CD4-positive, alpha-beta T cell treated with Interleukin-15 for 1 hour (primary cell): ENCODE results near the gene HIVEP3.

ENCODE experiments used
- DNase-seq: peaks from one replicate; pipeline ENCODE4 v3.0.0-alpha.2; 2020

Gene HIVEP3

GRCh38 chr1:41891199-41891896 lies 27.4 kb downstream of the HIVEP3 start:
- peak; percentile 63 for DNase-seq

- no peak for DNase-seq
These were observed 27.9 kb downstream of the HIVEP3 start for GRCh38 chr1:41890825-41891198.

- no peak for DNase-seq
These were observed 29.0 kb downstream of the HIVEP3 start for GRCh38 chr1:41889506-41890414.

- no peak for DNase-seq
These were observed 30.0 kb downstream of the HIVEP3 start for GRCh38 chr1:41888756-41889155.

- no peak for DNase-seq
These were observed 31.4 kb downstream of the HIVEP3 start for GRCh38 chr1:41887365-41887764.

- no peak for DNase-seq
These were observed 34.2 kb downstream of the HIVEP3 start for GRCh38 chr1:41884256-41885230.

GRCh38 chr1:41883507-41883906 lies 35.2 kb downstream of the HIVEP3 start:
- no peak for DNase-seq

GRCh38 chr1:41882486-41882885 lies 36.2 kb downstream of the HIVEP3 start:
- no peak for DNase-seq

GRCh38 chr1:41882068-41882477 lies 36.6 kb downstream of the HIVEP3 start:
- DNase-seq = no peak

GRCh38 chr1:41880950-41881885 lies 37.5 kb downstream of the HIVEP3 start:
- DNase-seq = no peak

GRCh38 chr1:41880261-41880660 lies 38.5 kb downstream of the HIVEP3 start:
- no peak for DNase-seq

- DNase-seq = no peak
These were observed 39.1 kb downstream of the HIVEP3 start for GRCh38 chr1:41879617-41880016.

- no peak for DNase-seq
These were observed 39.8 kb downstream of the HIVEP3 start for GRCh38 chr1:41878911-41879310.

- no peak for DNase-seq
These were observed 40.2 kb downstream of the HIVEP3 start for GRCh38 chr1:41878495-41878894.

- no peak for DNase-seq
These were observed 41.9 kb downstream of the HIVEP3 start for GRCh38 chr1:41876576-41877445.

- DNase-seq = no peak
These were observed 43.2 kb downstream of the HIVEP3 start for GRCh38 chr1:41875487-41875886.

- DNase-seq = no peak
These were observed 43.8 kb downstream of the HIVEP3 start for GRCh38 chr1:41874903-41875411.

- DNase-seq = no peak
These were observed 44.5 kb downstream of the HIVEP3 start for GRCh38 chr1:41874151-41874719.

GRCh38 chr1:41872074-41872473 lies 46.6 kb downstream of the HIVEP3 start:
- DNase-seq = no peak

GRCh38 chr1:41870076-41870562 lies 48.6 kb downstream of the HIVEP3 start:
- no peak for DNase-seq
